H9 (cell line): ENCODE measurements around the gene DTX4. TPM values are rescaled to one million over a fixed set of nuclear protein-coding genes. Genes with fewer than 3 reads are reported as not detected.

Experiments
- DNase-seq: peaks from one replicate; pipeline ENCODE4 v3.0.0-alpha.2; 2017
- H2AFZ ChIP-seq: one replicate; pipeline ENCODE4 v1.6.1; 2013; ENCODE audit warnings: mild to moderate bottlenecking, low read length, control low read depth, moderate library complexity
- H2AK5ac ChIP-seq: 2 replicates; pipeline ENCODE4 v1.6.1; 2013; ENCODE audit warnings: low read length, control low read depth, mixed read lengths; ENCODE audit not compliant: insufficient read length
- H2BK120ac ChIP-seq: one replicate; pipeline ENCODE4 v1.6.1; 2013; ENCODE audit warnings: low read depth, mild to moderate bottlenecking, low read length, control low read depth, inconsistent platforms; ENCODE audit not compliant: poor library complexity, severe bottlenecking
- H2BK12ac ChIP-seq: 2 replicates; pipeline ENCODE4 v1.6.1; 2013; ENCODE audit warnings: low read length, control low read depth, mixed read lengths, low read depth; ENCODE audit not compliant: insufficient read length
- H2BK15ac ChIP-seq: 2 replicates; pipeline ENCODE4 v1.6.1; 2013; ENCODE audit warnings: low read depth, low read length, control low read depth
- H2BK20ac ChIP-seq: one replicate; pipeline ENCODE4 v1.6.1; 2013; ENCODE audit warnings: low read depth, mild to moderate bottlenecking, low read length, control low read depth, inconsistent platforms; ENCODE audit not compliant: poor library complexity, severe bottlenecking
- H2BK5ac ChIP-seq: 2 replicates; pipeline ENCODE4 v1.6.1; 2013; ENCODE audit warnings: low read length, control low read depth, mixed read lengths; ENCODE audit not compliant: insufficient read length
- H3K14ac ChIP-seq: 2 replicates; pipeline ENCODE4 v1.6.1; 2013; ENCODE audit warnings: low read length, control low read depth; ENCODE audit not compliant: insufficient read depth
- H3K18ac ChIP-seq: 2 replicates; pipeline ENCODE4 v1.6.1; 2013; ENCODE audit warnings: low read depth, mild to moderate bottlenecking, mixed read lengths, low read length, control low read depth; ENCODE audit not compliant: insufficient read length
- H3K23ac ChIP-seq: 2 replicates; pipeline ENCODE4 v1.6.1; 2013; ENCODE audit warnings: low read length, control low read depth, mixed read lengths, low read depth; ENCODE audit not compliant: insufficient read length
- H3K23me2 ChIP-seq: 2 replicates; pipeline ENCODE4 v1.6.1; 2013; ENCODE audit warnings: low read depth, mild to moderate bottlenecking, mixed read lengths, low read length, control low read depth; ENCODE audit not compliant: insufficient read length, poor library complexity, severe bottlenecking
- H3K27ac ChIP-seq: 2 replicates; pipeline ENCODE4 v1.5.1; 2013; ENCODE audit warnings: low read length, control low read depth, mixed read lengths, low read depth; ENCODE audit not compliant: insufficient read length
- H3K27me3 ChIP-seq: 2 replicates; pipeline ENCODE4 v1.6.1; 2013; ENCODE audit warnings: low read length, control low read depth, inconsistent platforms; ENCODE audit not compliant: insufficient read depth
- H3K4ac ChIP-seq: 2 replicates; pipeline ENCODE4 v1.6.1; 2013; ENCODE audit warnings: low read depth, mild to moderate bottlenecking, control low read depth, inconsistent platforms, low read length, moderate library complexity
- H3K4me1 ChIP-seq: 2 replicates; pipeline ENCODE4 v1.6.1; 2013; ENCODE audit warnings: low read length, control low read depth, inconsistent platforms; ENCODE audit not compliant: insufficient read depth
- H3K4me2 ChIP-seq: 2 replicates; pipeline ENCODE4 v1.6.1; 2013; ENCODE audit warnings: low read length, control low read depth, mixed read lengths; ENCODE audit not compliant: insufficient read length, insufficient read depth
- H3K56ac ChIP-seq: 2 replicates; pipeline ENCODE4 v1.6.1; 2013; ENCODE audit warnings: low read depth, mild to moderate bottlenecking, mixed read lengths, low read length, control low read depth; ENCODE audit not compliant: insufficient read length
- H3K79me1 ChIP-seq: 2 replicates; pipeline ENCODE4 v1.6.1; 2013; ENCODE audit warnings: low read depth, mild to moderate bottlenecking, moderate library complexity, low read length, control low read depth, inconsistent platforms; ENCODE audit not compliant: insufficient read depth, poor library complexity, severe bottlenecking
- H3K79me2 ChIP-seq: 2 replicates; pipeline ENCODE4 v1.6.1; 2013; ENCODE audit warnings: low read length, control low read depth, inconsistent platforms; ENCODE audit not compliant: insufficient read depth
- H3K9ac ChIP-seq: 2 replicates; pipeline ENCODE4 v1.6.1; 2013; ENCODE audit warnings: low read length, control low read depth, mixed read lengths; ENCODE audit not compliant: insufficient read length; ENCODE audit errors: extremely low read depth
- H3K9me3 ChIP-seq: one replicate; pipeline ENCODE4 v1.6.1; 2013; ENCODE audit warnings: low read depth, low read length, inconsistent platforms; ENCODE audit not compliant: control insufficient read depth
- H3T11ph ChIP-seq: one replicate; pipeline ENCODE4 v1.6.1; 2013; ENCODE audit warnings: mild to moderate bottlenecking, low read length, control low read depth, inconsistent platforms
- H4K20me1 ChIP-seq: one replicate; pipeline ENCODE4 v1.6.1; 2013; ENCODE audit not compliant: control insufficient read depth, insufficient read length, insufficient read depth
- H4K5ac ChIP-seq: 2 replicates; pipeline ENCODE4 v1.6.1; 2013; ENCODE audit warnings: low read depth, mild to moderate bottlenecking, mixed read lengths, low read length, control low read depth; ENCODE audit not compliant: insufficient read length
- H4K8ac ChIP-seq: replicated peaks from 2 replicates; pipeline ENCODE4 v1.6.1; 2013; ENCODE audit warnings: low read length, control low read depth, mixed read lengths, low read depth; ENCODE audit not compliant: insufficient read length
- H4K91ac ChIP-seq: 2 replicates; pipeline ENCODE4 v1.6.1; 2013; ENCODE audit warnings: low read depth, mild to moderate bottlenecking, moderate library complexity, mixed read lengths, low read length, control low read depth; ENCODE audit not compliant: insufficient read length
- H3K27ac Mint-ChIP-seq, 3 experiments: 2 replicates in 2 of 3; 3 replicates in 1 of 3; pipeline ENCODE4 v1.8.0; 2020 to 2021; ENCODE audit warnings: mixed read lengths in 3 of 3, mild to moderate bottlenecking in 1 of 3, moderate library complexity in 1 of 3
- H3K27me3 Mint-ChIP-seq: 2 replicates; pipeline ENCODE4 v1.8.0; 2021; ENCODE audit warnings: low read depth, mild to moderate bottlenecking, moderate library complexity, mixed read lengths
- H3K36me3 Mint-ChIP-seq, 3 experiments: 2 replicates in 2 of 3; 3 replicates in 1 of 3; pipeline ENCODE4 v1.8.0; 2020 to 2021; ENCODE audit warnings: low read depth in 3 of 3, mixed read lengths in 3 of 3; ENCODE audit not compliant: insufficient read depth in 1 of 3
- H3K4me1 Mint-ChIP-seq, 2 experiments: 2 replicates each; pipeline ENCODE4 v1.8.0; 2020; ENCODE audit warnings: mixed read lengths in 2 of 2
- H3K4me3 Mint-ChIP-seq, 2 experiments: 2 replicates in 1 of 2; 3 replicates in 1 of 2; pipeline ENCODE4 v1.8.0; 2020 to 2021; ENCODE audit warnings: mild to moderate bottlenecking in 2 of 2, mixed read lengths in 2 of 2, moderate library complexity in 1 of 2
- H3K9me3 Mint-ChIP-seq, 2 experiments: 2 replicates in 1 of 2; 3 replicates in 1 of 2; pipeline ENCODE4 v1.8.0; 2020; ENCODE audit warnings: mild to moderate bottlenecking in 2 of 2, mixed read lengths in 2 of 2, moderate library complexity in 1 of 2
- WGBS: extraction: QIAGEN DNeasy Blood & Tissue Kit; methylation state at CpG from one replicate; pipeline ENCODE4 v1.1.7; 2013; ENCODE audit warnings: missing lambda C conversion rate, low lambda C conversion rate, mixed read lengths; ENCODE audit not compliant: insufficient read length; ENCODE audit errors: extremely low coverage; 5-methylcytosine and 5-hydroxymethylcytosine counted together
- total RNA-seq: library from RNA; stranded (reverse); gene quantifications from 2 replicates; pipeline ENCODE4 v1.2.1, GENCODE V29; 2021
- TF ChIP-seq, protein P1 (sequence below): fragments of 200-600 bp; sonication (generic); conservative IDR thresholded peaks from 3 replicates; pipeline ENCODE4 v1.8.0; 2021; ENCODE audit warnings: antibody characterized with exemption, mild to moderate bottlenecking

Gene DTX4
- total RNA-seq, 1 experiment from 2014 or later, result 13.0 TPM

DNA sequence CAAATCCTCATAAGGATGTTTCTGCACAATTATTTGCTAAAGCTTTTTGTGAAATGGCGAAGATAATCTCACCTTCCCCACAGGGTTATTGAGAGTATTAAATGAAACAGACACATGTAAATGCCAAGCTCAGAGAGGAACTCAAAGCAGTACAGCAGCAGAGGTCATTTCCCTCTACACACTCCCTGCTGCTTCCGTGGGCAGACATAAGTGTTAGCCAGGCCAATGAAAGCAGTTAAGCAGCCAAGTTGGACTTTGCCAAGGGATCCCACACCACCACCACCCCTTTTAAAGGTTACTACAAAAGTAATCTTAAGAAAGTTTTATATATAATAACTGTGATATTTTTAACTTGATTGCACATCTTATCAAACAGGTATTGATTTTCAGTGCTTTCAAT lies 33.3 kb upstream of the DTX4 start:
- Histone ChIP-seq H3K56ac (no peak overlapping the region), H4K8ac (no peak overlapping the region), H3K14ac (no peak overlapping the region), H3K9ac (no peak overlapping the region), H3K27me3 (no peaks in the 10 kb centered on the region), H3K4me2 (no peak overlapping the region), H3T11ph (no peak overlapping the region), H3K4ac (no peak overlapping the region), H3K23ac (no peak overlapping the region), H3K27ac (no peak overlapping the region), H4K91ac (no peak overlapping the region), H3K79me1 (no peaks in the 10 kb centered on the region), H3K18ac (no peak overlapping the region), H2BK15ac (no peak overlapping the region), H3K23me2 (no peaks in the 10 kb centered on the region), H2BK5ac (no peak overlapping the region), H2BK120ac (no peak overlapping the region), H3K4me1 (no peaks in the 10 kb centered on the region; the same call in 1 of the 2 replicates), H2AFZ (no peak overlapping the region), H3K9me3 (no peaks in the 10 kb centered on the region), H2BK12ac (no peak overlapping the region), H2BK20ac (no peak overlapping the region), H3K79me2 (no peaks in the 10 kb centered on the region), H2AK5ac (no peak overlapping the region), H4K5ac (no peak overlapping the region), H4K20me1 (no peaks in the 10 kb centered on the region)
- Mint-ChIP-seq H3K4me1 (peaks cover 22 to 25% of the 10 kb centered on the region in 2 experiments), H3K4me3 (no peak overlapping the region), H3K27me3 (peaks cover 12% of the 10 kb centered on the region), H3K27ac (no peak overlapping the region), H3K9me3 (peaks cover 7 to 9% of the 10 kb centered on the region in 2 experiments; a peak in 4 of 5 replicates), H3K36me3 (peaks cover 6 to 23% (median 11%) of the 10 kb centered on the region in 3 experiments)
- TF ChIP-seq, protein P1, sequence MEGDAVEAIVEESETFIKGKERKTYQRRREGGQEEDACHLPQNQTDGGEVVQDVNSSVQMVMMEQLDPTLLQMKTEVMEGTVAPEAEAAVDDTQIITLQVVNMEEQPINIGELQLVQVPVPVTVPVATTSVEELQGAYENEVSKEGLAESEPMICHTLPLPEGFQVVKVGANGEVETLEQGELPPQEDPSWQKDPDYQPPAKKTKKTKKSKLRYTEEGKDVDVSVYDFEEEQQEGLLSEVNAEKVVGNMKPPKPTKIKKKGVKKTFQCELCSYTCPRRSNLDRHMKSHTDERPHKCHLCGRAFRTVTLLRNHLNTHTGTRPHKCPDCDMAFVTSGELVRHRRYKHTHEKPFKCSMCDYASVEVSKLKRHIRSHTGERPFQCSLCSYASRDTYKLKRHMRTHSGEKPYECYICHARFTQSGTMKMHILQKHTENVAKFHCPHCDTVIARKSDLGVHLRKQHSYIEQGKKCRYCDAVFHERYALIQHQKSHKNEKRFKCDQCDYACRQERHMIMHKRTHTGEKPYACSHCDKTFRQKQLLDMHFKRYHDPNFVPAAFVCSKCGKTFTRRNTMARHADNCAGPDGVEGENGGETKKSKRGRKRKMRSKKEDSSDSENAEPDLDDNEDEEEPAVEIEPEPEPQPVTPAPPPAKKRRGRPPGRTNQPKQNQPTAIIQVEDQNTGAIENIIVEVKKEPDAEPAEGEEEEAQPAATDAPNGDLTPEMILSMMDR, result no peak
- DNase-seq, result no peak
- no CpG with 5 or more reads among the region's 2 CpGs for WGBS
